ENCODE data around the gene SFXN3. TPM values are rescaled to one million over a fixed set of nuclear protein-coding genes. Genes with fewer than 3 reads are reported as not detected.

The SFXN3 gene
- total RNA-seq, 1 experiment from 2014 or later, result 35.2 TPM

DNA sequence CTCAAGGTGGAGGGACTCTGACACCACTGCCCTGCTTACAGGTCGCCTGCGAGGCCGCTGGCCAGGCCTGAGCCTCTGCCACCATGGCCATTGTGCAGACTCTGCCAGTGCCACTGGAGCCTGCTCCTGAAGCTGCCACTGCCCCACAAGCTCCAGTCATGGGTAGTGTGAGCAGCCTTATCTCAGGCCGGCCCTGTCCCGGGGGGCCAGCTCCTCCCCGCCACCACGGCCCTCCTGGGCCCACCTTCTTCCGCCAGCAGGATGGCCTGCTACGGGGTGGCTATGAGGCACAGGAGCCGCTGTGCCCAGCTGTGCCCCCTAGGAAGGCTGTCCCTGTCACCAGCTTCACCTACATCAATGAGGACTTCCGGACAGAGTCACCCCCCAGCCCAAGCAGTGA, 28.6 kb upstream of the SFXN3 start:
- ChIA-PET POLR2A (ENCODE audit: unreplicated experiment) (interaction anchor here (0.6 kb wide), 1 partner anchor 15 kb away, joined by 5 read pairs; the partner anchor contains the start of genes MRPL43 and TWNK), CTCF (no interaction called here)
- Histone ChIP-seq H3K79me2 (ENCODE audit: low read depth) (0 out of 2 replicates have a peak, but pooled peaks cover 5% of the 10 kb centered on the region), H3K9me3 (ENCODE audit: insufficient read depth, low read depth) (no peaks in the 10 kb centered on the region), H3K4me2 (no peak overlapping the region), H2AFZ (no peak overlapping the region), H4K20me1 (ENCODE audit: insufficient read depth) (no peaks in the 10 kb centered on the region; the same call in 1 of the 2 replicates), H3K9me2 (ENCODE audit: insufficient read depth) (no peaks in the 10 kb centered on the region), H3K36me3 (ENCODE audit: low read depth) (no peaks in the 10 kb centered on the region), H3K4me1 (replicated peaks; ENCODE audit: insufficient read depth) (peaks cover 7% of the 10 kb centered on the region), H3K27ac (no peak overlapping the region), H3K27me3 (ENCODE audit: insufficient read depth, low read depth) (no peaks in the 10 kb centered on the region), H3F3A (ENCODE audit: insufficient read depth, low read depth) (no peaks in the 10 kb centered on the region), H3K4me3 (no peak overlapping the region)
- intact Hi-C loops (cut with micrococcal nuclease; ENCODE audit: unreplicated experiment), result no loop called here
- TF ChIP-seq CTCF (conservative IDR thresholded peaks at IDR 0.05), result no peak
- TF ChIP-seq EZH2 (IDR thresholded peaks at IDR 0.05; ENCODE audit: low read depth), result no peak
- DNase-seq, result no peak
- BruUV-seq (replicated peaks), result no TSS peak

GRCh38 chr10:101003639-101004206, 27.3 kb upstream of the SFXN3 start:
- Histone ChIP-seq H3K27me3 (ENCODE audit: insufficient read depth, low read depth) (no peaks in the 10 kb centered on the region), H3K9me3 (ENCODE audit: insufficient read depth, low read depth) (no peaks in the 10 kb centered on the region), H2AFZ (no peak overlapping the region), H3K27ac (no peak overlapping the region), H4K20me1 (ENCODE audit: insufficient read depth) (no peaks in the 10 kb centered on the region; the same call in 1 of the 2 replicates), H3K79me2 (ENCODE audit: low read depth) (0 out of 2 replicates have a peak, but pooled peaks cover 5% of the 10 kb centered on the region), H3K4me3 (no peak overlapping the region), H3K4me2 (no peak overlapping the region), H3K36me3 (ENCODE audit: low read depth) (no peaks in the 10 kb centered on the region), H3K4me1 (replicated peaks; ENCODE audit: insufficient read depth) (peaks cover 2% of the 10 kb centered on the region), H3F3A (ENCODE audit: insufficient read depth, low read depth) (no peaks in the 10 kb centered on the region), H3K9me2 (ENCODE audit: insufficient read depth) (no peaks in the 10 kb centered on the region)
- ChIA-PET CTCF (no interaction called here), POLR2A (ENCODE audit: unreplicated experiment) (no interaction called here)
- intact Hi-C loops (cut with micrococcal nuclease; ENCODE audit: unreplicated experiment), result no loop called here
- TF ChIP-seq EZH2 (IDR thresholded peaks at IDR 0.05; ENCODE audit: low read depth) (no peak), CTCF (conservative IDR thresholded peaks at IDR 0.05) (no peak)
- no peak for DNase-seq
- no TSS peak for BruUV-seq (replicated peaks)

GRCh38 chr10:101005361-101005760, 25.7 kb upstream of the SFXN3 start:
- ChIA-PET CTCF (interaction anchor here (1.0 kb wide), 1 partner anchor 23 kb away, joined by 3 read pairs; no protein-coding TSS in a partner anchor), POLR2A (ENCODE audit: unreplicated experiment) (no interaction called here)
- intact Hi-C loops (cut with micrococcal nuclease; ENCODE audit: unreplicated experiment), result no loop called here
- Histone ChIP-seq H3K79me2 (ENCODE audit: low read depth) (0 out of 2 replicates have a peak, but pooled peaks cover under 1% of the 10 kb centered on the region), H3K27ac (no peak overlapping the region), H3K4me2 (no peak overlapping the region), H3K4me1 (replicated peaks; ENCODE audit: insufficient read depth) (no peaks in the 10 kb centered on the region), H4K20me1 (ENCODE audit: insufficient read depth) (no peaks in the 10 kb centered on the region; the same call in 1 of the 2 replicates), H3K36me3 (ENCODE audit: low read depth) (no peaks in the 10 kb centered on the region), H2AFZ (no peak overlapping the region), H3F3A (ENCODE audit: insufficient read depth, low read depth) (no peaks in the 10 kb centered on the region), H3K4me3 (no peak overlapping the region), H3K9me2 (ENCODE audit: insufficient read depth) (no peaks in the 10 kb centered on the region), H3K27me3 (ENCODE audit: insufficient read depth, low read depth) (no peaks in the 10 kb centered on the region), H3K9me3 (ENCODE audit: insufficient read depth, low read depth) (no peaks in the 10 kb centered on the region)
- BruUV-seq (replicated peaks), result no TSS peak
- no peak for DNase-seq
- TF ChIP-seq EZH2 (IDR thresholded peaks at IDR 0.05; ENCODE audit: low read depth), result no peak
- TF ChIP-seq CTCF (conservative IDR thresholded peaks at IDR 0.05), result no peak

Data from PC-9 (cell line).